GM12891 (cell line): Measurements from ENCODE around the gene AAR2.

Experiments used
- DNase-seq: peaks from one replicate; pipeline ENCODE4 v3.0.0; 2011; ENCODE audit warnings: low spot score; ENCODE audit not compliant: insufficient read length
- FAIRE-seq: peaks from 2 replicates; lab custom pipeline; 2011; peaks lifted over from hg19 to GRCh38; lab: Jason Lieb, UNC
- PAX5 ChIP-seq: IDR thresholded peaks from 2 replicates; pipeline ENCODE4 v1.6.1; 2011; ENCODE audit warnings: low read length, moderate library complexity, mild to moderate bottlenecking; ENCODE audit not compliant: insufficient read depth, severe bottlenecking
- POLR2A ChIP-seq: IDR thresholded peaks from 2 replicates; pipeline ENCODE4 v1.6.1; 2011; ENCODE audit warnings: low read depth, low read length, control low read depth
- POLR2AphosphoS5 ChIP-seq: IDR thresholded peaks from 2 replicates; pipeline ENCODE4 v1.6.1; 2011; ENCODE audit warnings: low read depth, low read length, control low read depth
- POU2F2 ChIP-seq: IDR thresholded peaks from 2 replicates; pipeline ENCODE4 v1.6.1; 2011; ENCODE audit warnings: low read depth, mild to moderate bottlenecking, control low read depth, low read length, moderate library complexity
- SPI1 ChIP-seq: IDR thresholded peaks from 2 replicates; pipeline ENCODE4 v1.6.1; 2011; ENCODE audit warnings: low read depth, low read length, control low read depth
- TAF1 ChIP-seq: IDR thresholded peaks from 2 replicates; pipeline ENCODE4 v1.6.1; 2011; ENCODE audit warnings: low read depth, low read length, control low read depth

Gene AAR2

DNA sequence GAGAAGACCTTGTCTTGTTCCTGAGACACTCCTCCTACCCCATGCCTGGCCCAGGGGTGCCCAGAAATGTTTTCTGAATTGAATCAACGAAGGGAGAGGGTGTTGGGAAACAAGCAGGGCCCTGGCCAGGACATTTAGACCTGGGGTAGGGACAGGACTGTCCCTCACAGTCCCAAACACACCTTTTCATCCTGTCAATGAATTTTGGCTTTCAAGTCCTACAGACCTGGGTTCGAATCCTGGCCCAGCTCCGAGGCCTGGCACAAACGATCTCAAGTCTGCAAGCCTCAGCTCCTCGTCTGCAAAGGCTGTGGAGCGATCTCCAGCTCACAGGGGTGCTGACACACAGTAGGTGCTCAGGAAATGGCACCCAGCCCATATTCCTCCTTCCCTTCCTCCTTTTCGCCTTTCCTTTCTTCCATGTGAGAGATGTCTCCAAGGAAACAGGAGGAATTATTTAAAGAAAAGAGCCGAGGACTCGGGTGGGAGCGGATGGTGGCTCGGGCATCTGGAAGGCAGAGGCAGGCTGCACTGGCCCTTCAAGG lies 62.6 kb downstream of the AAR2 start:
- TF ChIP-seq POLR2AphosphoS5 (no peak), POU2F2 (no peak), PAX5 (no peak), POLR2A (no peak), SPI1 (no peak), TAF1 (no peak)
- FAIRE-seq (no peak), DNase-seq (no peak)

DNA sequence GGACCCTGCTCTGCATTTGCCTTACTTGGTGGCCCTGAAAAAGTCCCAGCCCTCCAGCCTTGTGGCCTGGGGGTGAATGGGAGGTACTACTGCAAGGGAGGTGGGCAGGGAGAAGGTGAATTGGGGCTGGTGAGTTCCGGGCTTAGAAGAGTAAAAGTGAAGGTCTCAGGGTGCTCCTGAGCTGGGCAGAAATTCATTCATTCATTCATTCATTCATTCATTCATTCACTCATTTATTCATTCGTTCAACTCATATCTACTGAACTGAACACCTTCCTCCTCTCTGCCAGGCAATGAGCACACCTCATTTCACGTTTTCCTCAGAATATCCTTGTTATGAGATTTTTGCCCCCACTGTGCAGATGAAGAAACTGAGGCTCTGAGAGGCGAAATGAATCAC lies 63.2 kb downstream of the AAR2 start:
- TF ChIP-seq PAX5 = no peak
- TF ChIP-seq POU2F2 = no peak
- no peak for TF ChIP-seq SPI1
- TF ChIP-seq TAF1 = no peak
- no peak for TF ChIP-seq POLR2A
- TF ChIP-seq POLR2AphosphoS5 = no peak
- FAIRE-seq = no peak

DNA sequence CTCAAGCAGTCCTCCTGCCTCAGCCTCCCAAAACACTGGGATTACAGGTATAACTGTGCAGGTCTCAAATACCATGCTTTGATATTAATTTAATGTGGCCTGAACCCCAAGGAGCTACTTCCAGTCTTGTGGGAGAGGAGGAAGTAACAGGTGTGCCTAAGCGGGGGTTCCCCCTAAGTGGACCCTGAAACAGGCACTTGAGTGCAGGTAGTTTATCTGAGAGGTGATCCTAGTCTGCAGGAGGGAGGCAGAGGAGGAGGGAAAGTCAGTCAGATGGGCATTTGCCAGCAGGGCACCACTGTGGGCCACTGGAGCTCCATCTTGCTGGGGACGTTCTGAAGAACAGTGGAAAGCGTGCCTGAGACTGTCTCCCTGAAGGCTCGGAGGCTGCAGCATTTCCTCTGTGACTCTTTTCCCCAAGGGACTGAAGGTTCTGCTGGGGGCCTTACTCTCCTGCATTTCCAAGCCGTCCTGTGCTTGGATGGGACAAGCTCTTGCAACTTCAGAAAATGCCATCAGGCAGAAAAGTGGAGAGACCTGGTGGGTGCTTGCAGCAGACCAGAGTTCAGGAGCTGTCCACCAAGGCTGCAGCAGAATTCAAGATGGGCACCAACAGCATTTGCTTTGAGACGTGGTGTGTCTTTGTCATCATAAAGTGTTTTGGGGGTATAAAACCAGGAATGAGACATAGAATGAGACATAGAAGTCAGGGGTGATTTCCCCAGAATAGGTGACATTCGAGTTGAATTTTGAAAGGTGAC lies 65.3 kb downstream of the AAR2 start:
- DNase-seq (no peak), FAIRE-seq (no peak)
- TF ChIP-seq PAX5 (no peak), POLR2A (no peak), SPI1 (no peak), POLR2AphosphoS5 (no peak), POU2F2 (no peak), TAF1 (no peak)

More for the DNA sequence above, 63.2 kb downstream of the AAR2 start:
- DNase-seq = no peak

DNA sequence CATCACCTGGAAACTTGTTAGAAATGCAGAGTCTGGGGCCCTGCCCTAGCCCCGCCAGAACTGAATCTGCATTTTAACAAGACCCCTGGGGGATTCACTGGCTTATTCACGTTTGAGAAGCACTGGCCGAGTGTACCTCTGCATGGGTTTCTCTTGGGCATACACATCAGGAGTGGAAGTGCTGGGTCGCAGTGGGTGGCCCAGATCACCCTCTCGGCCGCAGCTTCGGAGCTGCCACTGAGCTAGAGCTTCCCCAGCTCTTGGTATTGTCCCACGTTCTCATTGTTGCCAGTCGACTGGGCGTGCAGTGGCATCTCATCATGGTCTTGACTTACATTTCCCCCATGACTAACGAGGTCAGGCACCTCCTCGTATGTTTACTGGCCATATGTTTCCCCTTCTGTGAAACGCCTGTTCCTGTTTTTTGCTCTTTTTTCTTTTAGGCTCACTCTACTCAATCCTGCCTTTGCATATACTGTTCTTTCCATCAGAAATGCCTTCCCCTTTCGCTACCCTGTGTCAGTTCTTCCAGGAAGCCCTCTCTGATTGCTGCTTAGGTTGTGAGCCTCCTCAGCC lies 66.8 kb downstream of the AAR2 start:
- FAIRE-seq = no peak
- DNase-seq = no peak
- no peak for TF ChIP-seq POLR2AphosphoS5
- TF ChIP-seq POLR2A = no peak
- TF ChIP-seq TAF1 = no peak
- TF ChIP-seq SPI1 = no peak

DNA sequence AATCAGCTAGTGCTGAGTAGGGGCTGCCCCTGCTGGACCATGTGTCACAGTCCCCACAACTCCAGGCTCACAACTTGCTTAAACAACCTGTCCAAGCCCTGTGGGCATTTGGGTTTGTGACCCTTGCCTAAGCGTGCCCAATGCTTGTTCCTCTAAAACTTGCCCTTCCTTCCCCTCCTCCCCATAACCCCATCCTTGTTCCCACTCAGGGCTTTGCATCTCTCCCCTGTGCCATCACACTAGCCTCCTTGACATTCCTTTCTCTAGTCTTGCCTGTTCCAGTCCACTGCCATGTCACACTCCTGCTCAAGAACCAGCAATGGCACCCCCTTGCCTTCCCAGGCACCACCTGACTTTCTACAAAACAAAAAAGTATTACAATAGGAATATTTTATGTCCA lies 67.6 kb downstream of the AAR2 start:
- FAIRE-seq (no peak), DNase-seq (no peak)
- TF ChIP-seq PAX5 (no peak), POLR2AphosphoS5 (no peak), POLR2A (no peak), POU2F2 (no peak), SPI1 (no peak), TAF1 (no peak)

DNA sequence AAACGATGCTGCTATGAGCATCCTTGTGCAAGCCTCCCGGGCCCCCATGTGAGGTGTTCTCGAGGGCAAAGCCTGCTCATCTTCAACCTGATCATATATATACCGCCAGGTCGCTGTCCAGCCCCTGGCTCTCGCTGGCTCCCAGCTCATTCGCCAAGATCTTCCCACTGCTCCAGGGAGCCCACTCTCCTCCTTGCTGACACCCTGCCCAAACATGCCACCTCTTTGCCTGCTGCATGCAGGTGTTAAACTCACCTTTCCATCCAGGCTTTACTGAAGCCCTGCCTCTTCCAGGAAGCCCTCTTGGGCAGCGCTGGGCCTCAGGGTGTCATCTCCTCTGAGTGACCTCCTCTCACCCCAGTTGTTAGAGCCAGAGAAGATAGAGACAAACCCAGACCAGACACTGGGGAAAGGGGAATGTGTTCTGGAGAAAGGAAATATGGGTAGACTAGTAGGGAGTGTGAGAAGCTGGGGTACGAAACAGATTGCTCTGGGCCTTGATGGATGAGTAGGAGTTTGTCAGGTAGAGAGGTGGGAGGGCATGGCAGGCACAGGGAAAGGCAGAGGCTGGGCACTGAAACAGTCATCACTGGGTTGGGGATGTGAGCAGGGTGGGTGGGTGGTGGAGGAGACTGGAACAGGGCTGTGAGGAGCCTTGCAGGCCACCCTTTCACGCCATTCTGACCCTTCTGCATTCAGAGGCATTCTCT lies 68.7 kb downstream of the AAR2 start:
- FAIRE-seq (no peak), DNase-seq (no peak)
- TF ChIP-seq TAF1 (no peak), SPI1 (no peak), PAX5 (no peak), POLR2A (no peak), POLR2AphosphoS5 (no peak), POU2F2 (no peak)

DNA sequence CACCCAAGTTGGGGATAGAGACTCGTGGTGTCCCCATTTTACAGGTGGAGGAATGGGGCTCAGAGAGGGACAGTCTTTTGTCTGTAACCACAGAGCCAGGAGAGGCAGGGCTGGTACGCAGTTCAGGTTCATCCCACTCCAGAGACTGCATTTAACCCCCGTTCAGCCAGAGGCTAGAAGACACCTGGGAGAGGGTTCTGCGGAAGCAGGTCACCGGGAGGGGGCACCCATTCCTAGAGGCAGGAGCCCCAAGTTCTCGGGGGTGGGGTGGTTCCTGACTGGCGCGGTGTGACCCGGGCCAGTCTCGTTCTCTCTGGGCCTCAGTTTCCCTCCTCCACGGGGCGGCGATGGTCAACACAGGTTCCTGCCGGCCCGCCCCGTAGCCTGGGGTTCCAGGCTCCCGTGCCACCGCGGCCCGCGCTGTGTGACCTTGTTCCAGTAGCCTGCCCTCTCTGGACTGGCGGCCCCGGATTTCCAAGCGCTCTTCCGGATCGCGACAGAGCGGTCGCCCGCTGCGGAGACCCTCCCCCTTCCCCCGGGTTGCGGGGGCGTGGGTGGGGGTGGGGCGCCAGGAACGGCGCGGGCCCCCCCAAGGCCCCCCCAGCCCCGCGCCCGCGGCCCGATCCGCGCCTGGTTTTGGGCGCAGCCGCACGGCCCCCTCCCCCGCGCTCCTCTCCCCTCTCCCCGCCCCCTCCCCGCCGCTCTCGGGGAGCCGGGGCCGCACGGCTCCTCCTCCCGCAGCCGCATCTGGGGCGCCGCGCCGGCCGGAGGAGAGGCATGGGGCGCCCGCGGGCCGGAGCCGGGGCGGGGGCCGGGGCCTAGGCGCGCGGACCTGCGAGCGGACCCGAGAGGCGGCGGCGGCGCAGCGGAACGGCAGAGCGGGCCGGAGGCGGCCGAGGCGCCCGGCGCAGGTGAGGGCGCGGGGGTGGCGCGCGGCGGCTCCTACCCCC lies 69.6 kb downstream of the AAR2 start, which contains the start of gene DLGAP4:
Gene DLGAP4, plus strand, starts transcription at position 738 of the 950 bp plus-strand sequence. CDS start 125,379 bp downstream, outside the sequence.
- DNase-seq (no peak), FAIRE-seq (no peak)

More for the DNA sequence above, 69.6 kb downstream of the AAR2 start, which contains the start of gene DLGAP4:
- TF ChIP-seq POLR2A (no peak), TAF1 (no peak), SPI1 (no peak), POU2F2 (no peak), PAX5 (no peak), POLR2AphosphoS5 (no peak)
